ENCODE measurements around the gene PSPC1.

The PSPC1 gene

GRCh38 chr13:19668778-19669177, 114.0 kb downstream of the PSPC1 start:
- Mint-ChIP-seq H3K9me3 (ENCODE audit: low read depth) (no peaks in the 10 kb centered on the region), H3K27ac (no peak overlapping the region), H3K27me3 (no peaks in the 10 kb centered on the region), H3K4me3 (no peak overlapping the region), H3K4me1 (ENCODE audit: low read depth) (peaks cover 9% of the 10 kb centered on the region), H3K36me3 (peaks cover 6% of the 10 kb centered on the region)

GRCh38 chr13:19665427-19665859, 117.3 kb downstream of the PSPC1 start:
- Mint-ChIP-seq H3K27me3 (no peaks in the 10 kb centered on the region), H3K9me3 (ENCODE audit: low read depth) (no peaks in the 10 kb centered on the region), H3K4me3 (no peak overlapping the region), H3K36me3 (no peaks in the 10 kb centered on the region), H3K27ac (peak overlapping the region; percentile 41), H3K4me1 (ENCODE audit: low read depth) (peaks cover 9% of the 10 kb centered on the region)

GRCh38 chr13:19664481-19665230, 118.1 kb downstream of the PSPC1 start:
- H3K4me1 Mint-ChIP-seq (ENCODE audit: low read depth) = peaks cover 9% of the 10 kb centered on the region

GRCh38 chr13:19663416-19663979, 119.2 kb downstream of the PSPC1 start:
- peaks cover 2% of the 10 kb centered on the region for H3K36me3 Mint-ChIP-seq
- peak overlapping the region; percentile 46 for H3K27ac Mint-ChIP-seq
- no peaks in the 10 kb centered on the region for H3K27me3 Mint-ChIP-seq
- no peak overlapping the region for H3K4me3 Mint-ChIP-seq
- H3K9me3 Mint-ChIP-seq (ENCODE audit: low read depth) = no peaks in the 10 kb centered on the region
- peaks cover 9% of the 10 kb centered on the region for H3K4me1 Mint-ChIP-seq (ENCODE audit: low read depth)

More at GRCh38 chr13:19664481-19665230, 118.1 kb downstream of the PSPC1 start:
- Mint-ChIP-seq H3K36me3 (no peaks in the 10 kb centered on the region), H3K4me3 (no peak overlapping the region), H3K9me3 (ENCODE audit: low read depth) (no peaks in the 10 kb centered on the region), H3K27ac (peak overlapping the region; percentile 82), H3K27me3 (no peaks in the 10 kb centered on the region)

- peaks cover 2% of the 10 kb centered on the region for H3K36me3 Mint-ChIP-seq
- H3K4me3 Mint-ChIP-seq = no peak overlapping the region
- H3K27ac Mint-ChIP-seq = no peak overlapping the region
- H3K9me3 Mint-ChIP-seq (ENCODE audit: low read depth) = no peaks in the 10 kb centered on the region
- H3K27me3 Mint-ChIP-seq = no peaks in the 10 kb centered on the region
- peaks cover 9% of the 10 kb centered on the region for H3K4me1 Mint-ChIP-seq (ENCODE audit: low read depth)
Measured at GRCh38 chr13:19661561-19661960, 121.2 kb downstream of the PSPC1 start.

GRCh38 chr13:19661126-19661525, 121.6 kb downstream of the PSPC1 start:
- H3K27ac Mint-ChIP-seq = no peak overlapping the region
- no peak overlapping the region for H3K4me3 Mint-ChIP-seq
- no peaks in the 10 kb centered on the region for H3K27me3 Mint-ChIP-seq
- H3K4me1 Mint-ChIP-seq (ENCODE audit: low read depth) = peaks cover 9% of the 10 kb centered on the region
- no peaks in the 10 kb centered on the region for H3K9me3 Mint-ChIP-seq (ENCODE audit: low read depth)
- peaks cover 2% of the 10 kb centered on the region for H3K36me3 Mint-ChIP-seq

- Mint-ChIP-seq H3K9me3 (ENCODE audit: low read depth) (no peaks in the 10 kb centered on the region), H3K27ac (no peak overlapping the region), H3K4me1 (ENCODE audit: low read depth) (no peaks in the 10 kb centered on the region), H3K27me3 (no peaks in the 10 kb centered on the region), H3K4me3 (no peak overlapping the region), H3K36me3 (peaks cover 5% of the 10 kb centered on the region)
Measured at GRCh38 chr13:19658831-19659230, 123.9 kb downstream of the PSPC1 start.

GRCh38 chr13:19657872-19658591, 124.7 kb downstream of the PSPC1 start:
- peaks cover 9% of the 10 kb centered on the region for H3K36me3 Mint-ChIP-seq
- no peaks in the 10 kb centered on the region for H3K27me3 Mint-ChIP-seq
- no peak overlapping the region for H3K4me3 Mint-ChIP-seq
- H3K4me1 Mint-ChIP-seq (ENCODE audit: low read depth) = no peaks in the 10 kb centered on the region
- no peaks in the 10 kb centered on the region for H3K9me3 Mint-ChIP-seq (ENCODE audit: low read depth)
- peak overlapping the region; percentile 11 for H3K27ac Mint-ChIP-seq
